ENCODE data around the gene TBC1D24.

GRCh38 chr16:2508722-2509400 is 33.9 kb downstream of the TBC1D24 start:
- no peak for TF ChIP-seq POLR2AphosphoS5 (IDR thresholded peaks at IDR 0.05; ENCODE audit: low read depth, low read length)
- no peak for TF ChIP-seq POLR2A (IDR thresholded peaks at IDR 0.05; ENCODE audit: low read depth, low read length)
- no peak for TF ChIP-seq TAF1 (IDR thresholded peaks at IDR 0.05; ENCODE audit: low read depth, low read length)
- no peak for TF ChIP-seq POU2F2 (IDR thresholded peaks at IDR 0.05; ENCODE audit: low read depth, low read length)
- no peak for TF ChIP-seq SPI1 (IDR thresholded peaks at IDR 0.05; ENCODE audit: low read depth, low read length)

Data from GM12891 (cell line).